HG03442 (cell line): ENCODE data around the gene PPM1D.
A peak's percentile ranks its signal among the peaks of the same experiment; 100 is the strongest.

ENCODE experiments used
- ATAC-seq: cut with Tn5 transposase; IDR thresholded peaks from one replicate; pipeline ENCODE4 v1.9.1; 2021; ENCODE audit warnings: mild to moderate bottlenecking, moderate library complexity; ENCODE audit not compliant: unreplicated experiment

Gene PPM1D

DNA sequence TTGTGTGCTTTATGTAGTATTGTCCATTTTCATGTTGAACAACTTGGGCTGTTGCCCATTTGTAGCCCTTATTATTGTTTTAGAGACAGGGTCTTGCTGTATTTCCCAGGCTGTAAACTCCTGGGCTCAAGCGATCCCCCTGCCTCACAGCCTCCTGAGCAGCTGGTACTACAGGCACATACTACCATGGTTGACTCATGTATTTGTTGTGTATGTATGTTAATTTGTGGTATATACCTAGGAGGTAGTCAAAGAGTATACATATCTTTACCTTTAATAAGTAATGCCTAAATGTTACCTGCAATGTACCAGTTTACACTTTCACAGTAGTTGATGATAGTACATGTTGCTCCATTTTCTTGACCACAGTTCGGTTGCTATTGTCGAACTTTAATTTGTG is 18.1 kb downstream of the PPM1D start:
- no peak for ATAC-seq

DNA sequence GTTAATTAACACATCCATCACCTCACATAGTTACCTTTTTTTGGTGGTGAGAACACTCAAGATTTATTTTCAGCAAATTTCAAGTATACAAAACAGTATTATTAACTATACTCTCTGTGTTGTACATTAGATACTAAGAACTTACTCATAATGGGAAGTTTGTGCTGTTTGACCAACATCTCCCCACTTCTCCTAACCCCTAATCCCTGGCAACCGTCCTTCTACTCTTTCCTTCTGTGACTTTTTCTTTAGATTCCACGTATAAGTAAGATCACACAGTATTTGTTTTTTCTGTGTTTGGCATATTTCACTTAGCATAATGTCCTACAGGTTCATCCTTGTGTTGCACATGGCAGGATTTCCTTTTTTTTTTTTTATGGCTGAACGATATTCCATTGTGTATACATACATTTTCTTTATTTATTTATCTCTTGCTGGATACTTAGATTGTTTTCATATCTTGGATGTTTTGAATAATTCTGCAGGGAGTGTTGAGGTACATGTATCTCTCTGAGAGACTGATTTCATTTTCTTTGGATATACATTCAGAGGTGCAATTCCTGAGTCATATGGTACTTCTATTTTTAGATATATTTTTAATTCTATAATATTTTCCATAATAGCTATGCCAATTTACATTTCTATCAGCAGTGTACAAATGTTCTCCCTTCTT is 19.0 kb downstream of the PPM1D start:
- ATAC-seq, result no peak

DNA sequence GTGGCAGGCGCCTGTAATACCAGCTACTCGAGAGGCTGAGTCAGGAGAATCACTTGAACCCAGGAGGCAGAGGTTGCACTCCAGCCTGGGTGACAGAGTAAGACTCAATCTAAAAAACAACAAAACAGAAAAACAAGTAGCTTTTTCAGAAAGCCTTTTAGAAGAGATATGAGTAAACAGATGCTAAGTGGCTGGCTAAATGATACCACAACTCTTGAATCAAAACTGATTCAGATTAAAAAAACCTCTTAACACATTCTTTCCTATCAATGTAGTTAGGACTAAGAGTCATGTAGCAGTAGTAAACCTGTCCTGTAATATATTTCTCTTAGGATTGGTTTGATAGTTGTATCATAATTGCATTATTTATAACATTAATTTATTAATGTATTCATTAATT is 23.0 kb downstream of the PPM1D start:
- ATAC-seq, result no peak

DNA sequence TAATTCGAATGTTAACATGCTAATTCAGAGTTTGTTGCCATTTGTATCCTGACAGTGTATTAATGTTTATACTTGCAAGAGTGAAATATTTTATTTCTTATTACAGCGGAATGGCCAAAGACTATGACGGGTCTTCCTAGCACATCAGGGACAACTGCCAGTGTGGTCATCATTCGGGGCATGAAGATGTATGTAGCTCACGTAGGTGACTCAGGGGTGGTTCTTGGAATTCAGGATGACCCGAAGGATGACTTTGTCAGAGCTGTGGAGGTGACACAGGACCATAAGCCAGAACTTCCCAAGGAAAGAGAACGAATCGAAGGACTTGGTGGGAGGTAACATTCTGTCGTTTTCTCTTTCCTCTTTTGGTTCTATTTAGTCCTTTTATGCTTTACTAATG is 23.4 kb downstream of the PPM1D start:
- no peak for ATAC-seq

DNA sequence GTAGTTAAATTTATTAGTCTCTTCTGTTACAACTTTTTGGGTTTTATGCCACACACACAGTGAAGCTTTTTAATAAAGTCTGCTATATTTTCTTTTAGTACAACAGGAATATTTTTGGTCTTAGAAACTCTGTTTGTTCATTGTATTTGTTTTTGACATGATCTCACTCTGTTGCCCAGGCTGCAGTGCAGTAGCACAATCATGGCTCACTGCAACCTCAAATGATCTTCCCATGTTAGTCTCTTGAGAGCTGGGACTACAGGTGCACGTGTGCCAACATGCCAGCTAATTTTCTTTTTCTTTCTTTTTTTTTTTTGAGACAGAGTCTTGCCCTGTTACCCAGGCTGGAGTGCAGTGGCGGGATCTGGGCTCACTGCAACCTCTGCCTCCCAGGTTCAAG is 27.1 kb downstream of the PPM1D start:
- ATAC-seq, result no peak

DNA sequence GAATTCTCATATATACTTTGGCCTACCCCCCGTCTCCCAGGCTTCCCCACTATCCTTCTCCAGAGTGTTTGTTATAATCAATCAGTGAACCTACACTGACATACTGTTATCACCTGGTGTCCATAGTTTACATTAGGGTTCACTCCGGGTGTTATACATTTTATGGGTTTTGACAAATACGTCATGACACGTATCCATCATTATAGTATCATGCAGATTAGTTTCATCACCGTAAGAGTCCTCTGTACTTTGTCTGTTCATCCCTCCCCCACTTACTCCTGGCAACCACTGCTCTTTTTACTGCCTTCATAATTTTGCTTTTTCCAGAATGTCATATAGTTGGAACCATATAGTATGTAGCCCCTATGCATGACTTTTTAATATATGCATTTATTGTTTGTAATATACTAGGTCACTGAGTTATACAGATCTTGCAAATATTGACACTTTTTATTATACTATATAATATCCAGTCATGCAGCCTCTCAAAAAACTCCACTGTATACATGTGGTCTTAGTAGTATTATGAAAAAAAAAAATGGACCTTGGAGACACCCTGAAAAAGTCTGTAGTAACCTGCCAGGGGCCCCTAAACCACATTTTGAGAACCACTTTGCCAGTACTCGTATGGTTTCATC is 28.4 kb downstream of the PPM1D start:
- ATAC-seq, result no peak

DNA sequence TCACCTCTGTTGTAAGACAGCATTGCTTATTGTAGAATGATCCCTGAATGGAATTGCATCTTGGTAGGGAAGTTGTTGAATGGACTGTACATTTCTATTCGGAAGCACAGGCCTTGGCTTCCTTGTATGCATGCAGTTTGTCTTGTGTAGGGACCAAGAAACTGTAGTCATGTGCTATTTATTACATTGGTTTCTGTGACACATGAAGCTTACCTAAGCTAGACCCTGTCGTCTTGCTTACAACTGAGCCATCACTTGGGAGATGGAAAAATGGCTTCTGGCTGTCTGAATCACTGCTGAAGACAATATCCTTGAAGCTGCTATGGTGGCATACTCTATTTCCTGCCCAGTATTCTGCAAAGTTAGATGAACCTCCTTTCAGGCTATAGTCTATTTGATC is 29.1 kb downstream of the PPM1D start:
- no peak for ATAC-seq

DNA sequence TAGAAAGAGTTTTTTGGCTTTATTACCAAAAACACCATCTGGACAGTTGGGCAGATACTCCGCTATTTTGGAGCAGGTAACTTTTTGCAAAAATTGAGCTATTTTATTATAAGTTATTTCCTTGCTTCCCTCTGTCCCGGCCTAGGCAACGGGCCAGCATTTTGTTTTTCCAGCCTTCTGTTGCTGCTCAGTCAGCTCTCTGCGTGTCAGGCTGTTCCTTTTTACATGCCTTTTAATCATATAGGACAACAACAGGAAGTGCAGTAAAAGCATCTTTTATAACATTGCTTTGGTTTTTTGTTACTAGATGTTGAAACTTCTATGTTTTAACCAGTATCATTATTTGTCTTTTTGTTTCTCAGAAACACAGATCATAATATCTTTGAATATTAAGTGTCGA is 30.4 kb downstream of the PPM1D start:
- no peak for ATAC-seq

DNA sequence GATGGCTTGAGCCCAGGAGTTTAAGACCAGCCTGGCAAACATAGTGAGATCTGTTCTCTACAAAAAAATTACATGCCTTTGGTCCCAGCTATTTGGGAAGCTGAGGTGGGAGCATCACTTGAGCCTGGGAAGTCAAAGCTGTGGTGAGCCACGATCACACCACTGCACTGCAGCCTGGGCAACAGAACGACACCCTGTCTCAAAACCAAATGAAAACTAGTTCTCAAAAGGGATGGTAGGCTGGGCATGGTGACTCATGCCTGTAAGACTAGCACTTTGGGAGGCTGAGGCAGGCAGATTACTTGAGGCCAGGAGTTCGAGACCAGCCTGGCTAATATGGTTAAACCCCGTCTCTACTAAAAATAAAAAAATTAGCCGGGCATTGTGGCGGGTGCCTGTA is 31.1 kb downstream of the PPM1D start:
- ATAC-seq, result no peak

DNA sequence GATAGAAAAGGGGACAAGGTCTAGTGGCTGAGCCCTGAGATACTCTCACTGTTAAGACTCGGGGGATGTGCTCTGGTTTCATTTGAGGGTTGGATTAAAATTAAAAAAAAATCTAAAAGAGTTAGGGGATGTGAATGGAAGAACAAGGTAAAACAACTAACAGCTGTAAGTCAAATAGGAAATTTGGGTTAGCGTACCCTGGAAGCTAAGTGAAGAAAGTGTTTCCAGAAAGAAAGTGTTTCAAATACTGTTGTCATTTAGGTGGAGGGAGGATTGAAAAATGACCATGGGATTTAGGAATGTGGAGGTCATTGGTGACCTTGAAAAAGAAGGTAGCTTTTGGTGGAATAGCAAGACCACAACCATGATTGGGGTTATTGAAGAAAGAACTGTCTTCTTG is 37.7 kb downstream of the PPM1D start:
- ATAC-seq, result no peak

DNA sequence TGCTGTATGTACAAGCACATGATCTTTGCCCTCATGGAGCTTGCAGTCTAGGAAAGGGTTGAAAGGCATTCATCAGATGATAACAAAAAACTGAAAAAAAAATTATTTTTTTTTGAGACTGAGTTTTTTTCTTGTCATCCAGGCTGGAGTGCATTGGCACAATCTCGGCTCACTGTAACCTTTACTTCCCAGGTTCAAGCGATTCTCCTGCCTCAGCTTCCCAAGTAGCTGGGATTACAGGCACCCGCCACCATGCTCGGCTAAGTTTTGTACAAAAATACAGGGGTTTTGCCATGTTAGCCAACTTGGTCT is 39.0 kb downstream of the PPM1D start:
- no peak for ATAC-seq

DNA sequence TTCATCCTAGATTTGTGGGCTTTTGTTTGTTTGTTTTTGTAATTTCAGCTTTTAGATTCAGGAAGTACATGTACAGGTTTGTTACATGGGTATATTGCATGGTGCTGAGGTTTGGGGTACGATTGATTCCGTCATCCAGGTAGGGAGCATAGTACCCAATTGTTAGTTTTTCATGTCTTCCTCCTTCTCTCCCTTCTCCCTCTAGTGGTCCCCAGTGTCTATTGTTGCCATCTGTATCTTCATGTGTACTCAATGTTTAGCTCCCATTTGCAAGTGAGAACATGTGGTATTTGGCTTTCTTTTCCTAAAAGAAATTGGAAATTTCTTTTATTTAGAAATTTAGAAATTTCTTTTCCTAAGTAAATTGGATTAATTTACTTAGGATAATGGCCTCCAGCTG is 40.5 kb downstream of the PPM1D start:
- no peak for ATAC-seq

DNA sequence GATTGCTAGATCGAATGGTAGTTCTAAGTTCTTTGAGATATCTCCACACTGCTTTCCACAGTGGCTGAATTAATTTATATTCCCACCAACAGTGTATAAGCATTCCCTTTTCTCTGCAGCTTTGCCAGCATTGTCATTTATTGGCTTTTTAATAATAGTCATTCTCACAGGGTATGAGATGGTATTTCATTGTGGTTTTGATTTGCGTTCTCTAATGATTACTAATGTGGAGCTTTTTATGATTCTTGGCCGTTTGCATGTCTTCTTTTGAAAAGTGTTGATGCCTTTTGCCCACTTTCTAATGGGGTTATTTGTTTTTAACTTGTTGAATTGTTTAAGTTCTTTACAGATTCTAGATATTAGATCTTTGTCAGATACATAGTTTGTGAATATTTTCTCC is 41.1 kb downstream of the PPM1D start:
- ATAC-seq, result no peak

DNA sequence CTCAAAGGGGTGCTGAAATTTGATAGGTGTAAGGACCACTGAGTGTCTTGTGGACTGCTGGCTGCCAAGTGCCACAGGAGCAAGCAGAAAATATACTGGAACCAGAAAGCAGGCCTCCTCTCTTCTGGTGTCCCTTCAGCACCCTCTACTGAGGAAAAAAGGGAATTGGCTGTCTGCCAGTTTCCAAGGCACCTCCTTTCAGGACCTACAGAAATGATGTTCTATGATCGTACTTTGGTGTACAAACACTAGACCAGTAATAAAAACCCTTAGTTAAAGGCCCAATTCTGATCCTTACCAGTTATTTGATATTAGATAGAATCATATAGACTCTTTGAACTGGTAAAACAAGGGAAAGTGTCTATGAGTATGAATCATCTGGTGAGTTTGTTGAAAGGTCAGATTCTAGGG is 41.8 kb downstream of the PPM1D start:
- no peak for ATAC-seq

DNA sequence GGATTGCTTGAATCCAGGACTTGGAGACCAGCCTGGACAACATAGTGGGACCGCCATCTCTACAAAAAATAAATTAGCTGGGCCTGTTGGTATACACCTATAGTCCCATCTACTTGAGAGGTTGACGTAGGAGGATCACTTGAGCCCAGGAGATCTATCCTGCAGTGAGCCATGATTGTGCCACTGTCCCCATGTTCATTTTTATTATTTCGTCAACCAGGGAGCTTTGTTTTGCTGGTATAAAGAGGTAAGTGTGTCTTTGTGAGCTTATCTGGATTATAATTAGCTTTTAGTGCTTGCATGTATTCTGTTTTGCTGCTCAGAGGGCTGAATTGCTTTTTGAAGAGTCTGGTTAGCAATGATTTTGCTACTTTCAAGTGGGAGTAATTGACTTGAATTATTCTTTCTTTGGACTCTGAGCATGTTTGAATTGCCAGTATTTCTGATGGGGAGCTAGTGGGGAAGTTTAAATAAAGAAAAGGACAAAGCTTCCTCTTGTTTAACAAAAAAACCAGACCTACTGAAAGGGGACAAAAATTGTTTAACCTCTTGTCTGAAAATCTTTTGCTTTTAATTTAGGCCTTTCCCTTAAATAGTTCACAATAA is 46.0 kb downstream of the PPM1D start:
- no peak for ATAC-seq

DNA sequence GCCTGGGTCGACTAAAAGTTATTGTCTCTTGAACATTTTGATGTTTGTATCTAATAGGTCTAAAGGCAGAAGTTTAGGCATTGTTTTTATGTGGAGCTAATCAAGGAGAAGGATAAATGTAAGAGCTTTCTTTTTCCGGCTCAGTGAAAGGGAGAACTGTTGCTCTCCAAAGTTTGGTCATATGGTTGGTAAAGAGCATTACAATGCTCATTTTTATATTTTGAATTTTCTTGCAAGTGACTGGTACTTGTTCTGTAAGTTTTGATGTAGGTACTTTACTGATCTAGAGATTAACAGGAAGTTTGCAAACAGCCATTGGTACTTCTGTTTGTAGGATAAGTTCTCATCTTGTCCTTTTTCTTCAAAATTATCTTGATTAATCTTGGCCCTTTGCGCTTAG is 46.7 kb downstream of the PPM1D start:
- no peak for ATAC-seq

DNA sequence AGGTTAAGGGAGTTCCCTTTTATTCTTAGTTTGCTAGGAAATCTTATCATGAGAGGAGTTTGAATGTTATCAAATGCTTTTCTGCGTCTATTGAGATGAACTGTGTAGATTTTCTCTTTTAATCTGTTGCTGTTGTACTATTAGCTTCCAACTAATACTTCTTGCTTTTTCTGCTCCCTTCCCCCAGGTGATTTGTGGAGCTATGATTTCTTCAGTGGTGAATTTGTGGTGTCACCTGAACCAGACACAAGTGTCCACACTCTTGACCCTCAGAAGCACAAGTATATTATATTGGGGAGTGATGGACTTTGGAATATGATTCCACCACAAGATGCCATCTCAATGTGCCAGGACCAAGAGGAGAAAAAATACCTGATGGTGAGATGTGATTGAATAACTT is 47.7 kb downstream of the PPM1D start:
- no peak for ATAC-seq

DNA sequence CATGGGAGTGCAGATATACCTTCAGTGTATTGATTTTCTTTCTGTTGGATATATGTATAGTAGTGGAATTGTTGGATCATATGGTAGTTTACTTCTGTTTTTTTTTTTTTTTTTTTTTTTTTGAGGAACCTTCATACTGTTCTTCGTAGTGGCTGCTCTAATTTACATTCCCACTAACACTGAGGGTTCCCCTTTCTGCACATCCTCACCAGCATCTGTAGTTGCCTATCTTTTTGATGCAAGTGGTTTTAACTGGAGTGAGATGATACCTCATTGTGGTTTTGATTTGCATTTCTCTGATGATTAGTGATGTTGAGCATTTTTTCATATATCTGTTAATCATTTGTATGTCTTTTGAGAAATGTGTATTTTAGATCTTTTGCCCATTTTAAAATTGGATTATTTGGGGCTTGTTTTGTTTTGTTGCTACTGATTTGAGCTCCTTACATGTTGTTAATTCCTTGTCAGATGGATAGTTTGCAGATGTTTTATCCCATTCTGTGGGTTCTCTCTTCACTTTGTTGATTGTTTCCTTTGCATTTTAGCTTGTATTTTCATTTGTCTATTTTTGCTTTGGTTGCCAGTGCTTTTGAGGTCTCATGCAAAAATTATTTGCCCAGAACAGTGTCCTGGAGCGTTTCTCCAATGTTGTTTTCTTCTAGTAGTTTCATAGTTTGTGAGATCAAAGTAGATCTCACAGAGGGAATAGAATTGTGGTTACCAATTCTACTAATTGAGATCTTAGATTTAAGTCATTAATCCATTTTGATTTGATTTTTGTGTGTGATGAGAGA is 52.7 kb downstream of the PPM1D start:
- ATAC-seq, result peak; percentile 90

DNA sequence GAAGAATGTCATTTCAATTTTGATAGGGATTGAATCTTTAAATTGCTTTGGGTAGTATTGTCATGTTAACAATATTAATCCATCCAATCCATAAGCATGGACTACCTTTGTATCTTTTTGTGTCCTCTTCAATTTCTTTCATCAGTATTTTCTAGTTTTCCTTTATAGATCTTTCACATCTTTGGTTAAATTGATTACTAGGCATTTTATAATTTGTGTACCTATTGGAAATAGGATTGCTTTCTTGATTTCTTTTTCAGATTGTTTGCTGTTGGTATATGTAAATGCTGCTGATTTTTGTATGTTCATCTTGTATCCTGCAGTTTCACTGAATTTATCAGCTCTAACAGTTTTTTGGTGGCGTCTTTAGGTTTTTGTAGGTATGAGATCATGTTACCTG is 53.6 kb downstream of the PPM1D start:
- ATAC-seq, result no peak

DNA sequence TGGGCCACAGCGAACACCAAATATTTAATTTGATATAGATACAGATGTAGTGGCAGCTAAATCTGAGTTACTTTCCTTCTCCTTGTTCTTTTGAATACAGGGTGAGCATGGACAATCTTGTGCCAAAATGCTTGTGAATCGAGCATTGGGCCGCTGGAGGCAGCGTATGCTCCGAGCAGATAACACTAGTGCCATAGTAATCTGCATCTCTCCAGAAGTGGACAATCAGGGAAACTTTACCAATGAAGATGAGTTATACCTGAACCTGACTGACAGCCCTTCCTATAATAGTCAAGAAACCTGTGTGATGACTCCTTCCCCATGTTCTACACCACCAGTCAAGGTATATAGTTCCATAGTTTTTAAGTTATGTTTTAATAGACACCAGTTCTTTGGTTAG is 56.5 kb downstream of the PPM1D start:
- ATAC-seq, result no peak

DNA sequence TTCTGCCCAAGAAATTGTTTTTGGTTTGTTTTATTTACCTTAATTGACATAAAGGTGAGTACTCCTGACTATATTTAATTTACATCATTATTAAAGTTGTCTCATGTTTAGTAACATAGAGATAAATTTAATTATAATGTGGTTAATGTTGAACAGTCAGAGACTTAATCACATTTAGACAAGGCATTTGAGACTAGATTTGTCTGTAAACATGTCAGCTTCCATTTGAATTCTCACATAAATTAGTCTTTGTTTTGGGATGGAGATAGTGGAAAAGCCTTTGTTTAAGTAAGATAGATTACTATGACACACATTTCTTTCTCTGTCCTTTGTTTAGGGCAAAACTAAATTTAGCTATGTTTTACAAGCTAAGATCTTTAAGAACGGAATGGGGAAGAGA is 59.2 kb downstream of the PPM1D start:
- no peak for ATAC-seq

DNA sequence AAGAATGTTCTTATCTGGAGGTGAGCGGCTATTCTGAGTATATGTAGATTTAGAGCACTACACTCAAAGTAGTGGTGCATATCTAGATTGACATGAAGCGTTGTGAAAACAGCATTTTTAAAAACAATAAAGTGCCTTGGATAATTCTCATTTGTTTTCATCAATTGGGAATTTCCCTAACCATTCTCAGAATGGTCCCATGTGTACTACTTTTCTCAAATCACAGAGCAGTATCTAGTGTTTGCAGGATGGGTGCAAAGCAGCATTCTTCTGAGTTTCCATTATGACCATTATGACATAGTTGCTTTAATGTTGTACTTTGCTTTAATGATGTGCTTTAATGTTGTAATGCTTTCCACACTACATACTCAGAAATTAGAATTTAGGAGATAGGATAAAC is 61.5 kb downstream of the PPM1D start:
- ATAC-seq, result no peak
